Immature natural killer cell (primary cell): ENCODE data around the gene CCT2. TPM values are rescaled to one million over a fixed set of nuclear protein-coding genes. Genes with fewer than 3 reads are reported as not detected.

Experiments
- DNase-seq, 3 donors: peaks; one replicate each; pipeline ENCODE4 v3.0.0; 2022; ENCODE audit warnings: mixed read lengths in 1 of 3
- H3K27ac Mint-ChIP-seq, 6 donors: one replicate each; pipeline ENCODE4 v1.8.0; 2020; ENCODE audit warnings: mixed read lengths in 6 of 6, mild to moderate bottlenecking in 5 of 6, inconsistent platforms in 4 of 6, moderate library complexity in 3 of 6
- H3K27me3 Mint-ChIP-seq, 3 donors: one replicate each; pipeline ENCODE4 v1.8.0; 2020 to 2021; ENCODE audit warnings: low read depth in 3 of 3, mild to moderate bottlenecking in 3 of 3, mixed read lengths in 3 of 3, moderate library complexity in 3 of 3, inconsistent platforms in 1 of 3
- H3K36me3 Mint-ChIP-seq, 3 donors: one replicate each; pipeline ENCODE4 v1.8.0; 2020; ENCODE audit warnings: mixed read lengths in 3 of 3, inconsistent platforms in 2 of 3, mild to moderate bottlenecking in 2 of 3
- H3K4me1 Mint-ChIP-seq, 2 donors: one replicate each; pipeline ENCODE4 v1.8.0; 2020; ENCODE audit warnings: inconsistent platforms in 2 of 2, mild to moderate bottlenecking in 2 of 2, mixed read lengths in 2 of 2, moderate library complexity in 1 of 2
- H3K4me3 Mint-ChIP-seq, 5 donors: one replicate each; pipeline ENCODE4 v1.8.0; 2020; ENCODE audit warnings: mild to moderate bottlenecking in 5 of 5, mixed read lengths in 5 of 5, inconsistent platforms in 3 of 5, moderate library complexity in 3 of 5
- H3K9me3 Mint-ChIP-seq, 6 donors: one replicate each; pipeline ENCODE4 v1.8.0; 2020; ENCODE audit warnings: mild to moderate bottlenecking in 6 of 6, mixed read lengths in 6 of 6, inconsistent platforms in 4 of 6, moderate library complexity in 3 of 6
- polyA plus RNA-seq, 3 donors: library from polyadenylated mRNA; unstranded; fragments of 300-500 nt; fragmentation: Illumina TruSeq; gene quantifications; one replicate each; pipeline ENCODE4 v1.2.3, GENCODE V29; 2021

The CCT2 gene
- 100 to 1,000 TPM; 129 to 201 (median 142) TPM for polyA plus RNA-seq

DNA sequence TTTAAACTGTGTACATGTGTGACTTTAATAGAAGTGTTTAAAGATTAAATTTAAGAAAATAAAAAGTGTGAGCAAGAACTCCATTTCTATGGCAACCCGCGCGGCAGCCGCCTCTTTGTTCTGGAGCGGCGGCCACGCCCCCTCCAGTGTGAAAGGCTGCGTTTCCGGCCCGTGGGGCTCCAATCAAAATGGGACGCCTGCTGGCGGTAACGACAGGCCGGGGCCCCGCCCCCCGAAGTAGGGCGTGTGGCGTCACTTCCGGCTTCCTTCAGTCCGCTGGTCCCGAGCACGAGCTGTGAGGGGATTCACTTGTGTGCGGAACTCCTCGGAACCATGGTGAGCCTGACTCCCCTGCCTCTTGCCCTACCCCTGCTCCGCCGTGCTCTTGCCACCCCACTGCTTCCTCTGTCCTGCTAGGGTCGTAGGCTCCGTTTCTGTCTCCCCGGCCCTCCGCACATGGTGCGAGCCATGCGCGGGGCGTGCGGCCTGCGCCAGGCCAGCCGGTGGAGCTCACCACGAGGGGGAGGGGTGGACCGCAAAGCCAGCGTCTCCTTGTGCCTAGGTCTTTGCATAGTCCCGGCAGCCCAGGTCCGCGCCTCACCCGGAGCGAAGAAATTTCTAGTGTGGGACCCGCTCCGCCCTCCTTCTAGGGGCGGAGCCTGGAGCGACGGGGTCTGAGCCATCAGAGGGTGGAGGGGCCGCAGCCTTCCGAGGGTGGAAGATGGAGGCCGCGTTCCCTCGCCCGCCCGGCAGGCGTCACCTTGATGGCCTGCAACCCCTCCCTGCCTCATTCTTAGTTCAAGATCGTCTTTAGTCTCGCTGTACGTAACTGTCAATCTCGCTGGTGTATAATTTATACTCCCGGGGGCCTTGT lies at the start of gene CCT2:
Gene CCT2 (plus strand): TSS at position 271 of the 874 bp plus-strand sequence. CDS start 63 bp downstream, at position 334.
- Mint-ChIP-seq H3K9me3 (no peaks in the 10 kb centered on the region), H3K4me1 (peaks cover 12 to 15% of the 10 kb centered on the region in 2 donors), H3K36me3 (peaks cover 4 to 16% (median 15%) of the 10 kb centered on the region in 3 donors), H3K27me3 (peaks cover 7 to 11% (median 9%) of the 10 kb centered on the region in 3 donors), H3K4me3 (peak within 1 kb of the TSS; percentile 89 to 97 (median 95)), H3K27ac (peak within 1 kb of the TSS; percentile 91 to 95 (median 94))
- peak; percentile 93 to 95 (median 95) for DNase-seq

DNA sequence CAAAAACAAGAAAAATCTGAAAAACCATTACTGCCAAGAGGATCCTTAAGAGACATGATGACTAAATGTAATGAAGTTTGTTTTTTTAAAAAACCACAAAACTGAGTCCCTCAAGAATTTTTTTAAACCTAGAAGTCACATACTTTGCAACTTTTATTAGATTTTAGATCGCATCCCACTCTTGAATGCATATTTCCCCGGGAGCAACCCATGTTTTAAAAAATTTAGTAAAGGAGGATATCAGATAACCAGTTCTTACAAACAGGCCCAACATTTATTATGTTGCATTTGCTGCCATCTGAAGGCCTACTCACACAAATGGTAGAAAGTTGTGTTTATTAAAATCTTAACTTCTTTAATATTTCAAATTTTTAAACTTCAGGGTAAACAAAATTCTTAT lies 44.3 kb upstream of the CCT2 start:
- Mint-ChIP-seq H3K36me3 (peaks cover 10 to 15% (median 11%) of the 10 kb centered on the region in 3 donors), H3K27me3 (peaks cover 0 to 1% (median 0%) of the 10 kb centered on the region in 3 donors), H3K4me3 (no peak overlapping the region), H3K9me3 (peaks cover 2 to 10% (median 6%) of the 10 kb centered on the region in 6 donors), H3K4me1 (peaks cover 3 to 13% of the 10 kb centered on the region in 2 donors), H3K27ac (no peak overlapping the region)
- DNase-seq: no peak

DNA sequence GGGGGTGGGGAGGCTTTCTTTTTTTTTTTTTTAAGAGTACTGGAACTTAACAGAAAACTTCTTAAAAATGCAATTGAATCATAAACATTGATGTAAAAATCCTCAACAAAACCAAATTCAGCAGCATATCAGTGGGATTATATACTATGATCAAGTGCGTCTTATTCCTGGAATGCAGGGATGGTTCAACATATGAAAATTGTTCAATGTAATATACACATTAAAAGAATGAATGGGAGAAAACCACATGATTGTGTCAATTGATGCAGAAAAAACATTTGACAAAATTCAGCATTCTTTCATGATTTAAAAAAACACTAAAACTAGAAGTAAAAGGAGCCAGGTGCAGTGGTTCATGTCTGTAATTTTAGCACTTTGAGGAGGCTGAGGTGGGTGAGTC lies 41.2 kb upstream of the CCT2 start:
- peaks cover 10 to 15% (median 11%) of the 10 kb centered on the region in 3 donors for H3K36me3 Mint-ChIP-seq
- peaks cover 0 to 2% (median 1%) of the 10 kb centered on the region in 3 donors for H3K27me3 Mint-ChIP-seq
- DNase-seq: no peak
- no peak overlapping the region for H3K27ac Mint-ChIP-seq
- H3K9me3 Mint-ChIP-seq: peaks cover 2 to 10% (median 6%) of the 10 kb centered on the region in 6 donors
- H3K4me3 Mint-ChIP-seq: no peak overlapping the region
- H3K4me1 Mint-ChIP-seq: peaks cover 0 to 1% of the 10 kb centered on the region in 2 donors

DNA sequence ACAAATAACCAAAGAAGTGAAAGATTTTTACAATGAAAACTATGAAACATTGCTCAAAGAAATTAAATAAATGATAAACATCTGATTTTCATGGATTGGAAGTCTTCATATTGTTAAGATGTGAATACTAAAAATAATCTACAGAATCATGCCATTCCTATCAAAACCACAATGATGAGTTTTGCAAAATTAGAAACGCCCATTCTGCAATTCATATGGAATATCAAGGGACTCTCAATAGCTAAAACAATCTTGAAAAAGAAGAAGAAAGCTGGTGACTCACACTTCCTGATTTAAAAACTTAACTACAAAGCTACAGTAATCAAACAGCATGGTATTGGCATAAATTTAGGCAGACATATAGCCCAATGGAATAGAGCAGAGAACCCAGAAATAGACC lies 40.2 kb upstream of the CCT2 start:
- no peak overlapping the region for H3K27ac Mint-ChIP-seq
- no peak overlapping the region for H3K4me3 Mint-ChIP-seq

DNA sequence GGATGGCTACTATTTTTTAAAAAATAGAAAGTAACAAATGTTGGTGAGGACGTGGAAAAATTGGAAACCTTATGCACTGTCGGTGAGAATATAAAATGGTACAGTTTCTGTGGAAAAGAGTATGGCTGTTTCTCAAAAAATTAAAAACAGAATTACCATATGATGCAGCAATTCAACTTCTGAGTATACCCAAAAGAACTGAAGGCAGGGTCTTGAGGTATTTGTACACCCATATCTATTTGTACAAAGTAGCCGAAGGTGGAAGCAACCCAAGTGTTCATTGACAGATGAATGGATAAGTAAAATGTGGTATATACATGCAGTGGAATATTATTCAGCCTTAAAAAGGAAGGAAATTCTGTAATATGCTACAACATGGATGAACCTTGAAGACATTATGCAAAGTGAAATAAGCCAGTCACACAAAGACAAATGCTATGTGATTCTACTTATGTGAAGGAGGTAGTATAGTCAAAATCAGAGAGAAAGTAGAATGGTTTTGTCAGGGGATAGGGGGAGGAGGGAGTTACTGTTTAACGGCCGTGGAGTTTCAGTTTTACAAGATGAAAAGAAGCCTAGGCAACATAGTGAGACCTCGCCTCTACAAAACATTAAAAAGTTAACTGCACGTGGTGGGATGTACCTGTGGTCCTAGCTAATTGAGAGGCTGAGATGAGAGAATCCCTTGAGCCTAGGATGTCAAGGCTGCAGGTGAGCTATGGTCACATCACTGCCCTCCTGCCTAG lies 38.4 kb upstream of the CCT2 start:
- peaks cover 0 to 2% (median 1%) of the 10 kb centered on the region in 3 donors for H3K27me3 Mint-ChIP-seq
- no peak overlapping the region for H3K27ac Mint-ChIP-seq
- peaks cover 2 to 10% (median 6%) of the 10 kb centered on the region in 6 donors for H3K9me3 Mint-ChIP-seq
- no peak for DNase-seq
- H3K4me1 Mint-ChIP-seq: peaks cover 0 to 1% of the 10 kb centered on the region in 2 donors
- H3K4me3 Mint-ChIP-seq: no peak overlapping the region
- peaks cover 8 to 16% (median 11%) of the 10 kb centered on the region in 3 donors for H3K36me3 Mint-ChIP-seq

More for the DNA sequence above, 40.2 kb upstream of the CCT2 start:
- Mint-ChIP-seq H3K27me3 (peaks cover 0 to 2% (median 1%) of the 10 kb centered on the region in 3 donors), H3K4me1 (peaks cover 0 to 1% of the 10 kb centered on the region in 2 donors), H3K9me3 (peaks cover 2 to 10% (median 6%) of the 10 kb centered on the region in 6 donors), H3K36me3 (peaks cover 11 to 16% (median 15%) of the 10 kb centered on the region in 3 donors)
- no peak for DNase-seq

DNA sequence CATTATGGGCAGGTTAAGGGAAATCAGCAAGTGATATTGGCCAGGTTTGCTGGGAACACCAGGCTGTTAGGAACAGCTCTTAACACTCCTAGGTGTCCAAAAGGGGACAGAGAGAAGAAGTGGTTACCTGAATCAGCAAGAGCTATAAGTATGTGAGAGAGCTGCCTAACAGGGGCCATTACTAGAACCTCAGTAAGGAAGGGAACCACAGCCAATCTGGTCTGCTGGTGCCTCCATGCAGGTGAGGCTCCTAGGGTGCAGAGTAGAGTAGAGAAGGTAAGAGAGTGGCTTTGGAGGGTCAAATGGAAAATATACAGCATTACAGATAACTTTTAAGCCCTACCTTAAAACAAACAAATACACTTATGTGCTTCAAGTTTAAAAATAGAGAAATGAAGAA lies 36.6 kb upstream of the CCT2 start:
- no peak overlapping the region for H3K4me3 Mint-ChIP-seq
- DNase-seq: no peak
- H3K4me1 Mint-ChIP-seq: no peaks in the 10 kb centered on the region
- peaks cover under 1 to 4% (median 2%) of the 10 kb centered on the region in 6 donors for H3K9me3 Mint-ChIP-seq
- H3K27ac Mint-ChIP-seq: peak overlapping the region in 2 of 6 donors; percentile 38 to 41
- peaks cover 0 to 2% (median 1%) of the 10 kb centered on the region in 3 donors for H3K27me3 Mint-ChIP-seq
- peaks cover 2 to 10% (median 5%) of the 10 kb centered on the region in 3 donors for H3K36me3 Mint-ChIP-seq

DNA sequence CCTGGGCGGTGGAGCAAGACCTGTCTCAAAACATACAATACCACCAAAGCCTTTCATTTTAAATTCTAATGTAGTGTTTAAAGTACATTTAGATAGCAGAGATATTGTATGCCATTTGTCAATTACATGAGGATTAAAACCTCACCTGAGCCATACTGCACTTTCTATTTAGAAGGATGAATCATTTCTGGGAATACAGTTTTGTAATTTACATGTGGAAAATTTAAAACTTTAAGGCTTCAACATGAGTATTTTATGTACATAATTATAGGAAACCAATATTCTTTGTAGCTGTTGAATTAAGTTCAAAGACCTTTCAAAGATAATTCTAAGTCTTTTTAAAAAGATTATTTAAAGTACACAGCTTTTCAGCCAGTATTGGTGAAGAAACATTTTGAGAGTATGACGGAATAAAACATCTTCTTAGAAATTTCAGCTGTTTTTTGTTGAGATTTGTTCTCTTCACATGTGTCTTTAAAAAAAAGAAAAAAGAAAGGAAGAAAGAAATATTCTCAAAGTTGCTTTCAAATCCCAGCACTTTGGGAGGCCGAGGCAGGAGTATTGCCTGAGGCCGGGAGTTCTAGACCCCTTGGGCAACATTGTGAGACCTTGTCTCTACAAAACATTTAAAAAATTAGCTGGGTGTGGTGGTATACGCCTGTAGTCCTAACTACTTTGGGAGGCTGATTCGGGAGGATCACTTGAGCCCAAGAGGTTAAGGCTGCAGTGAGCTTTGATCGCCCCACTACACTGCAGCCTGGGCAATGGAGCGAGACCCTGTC lies 34.5 kb upstream of the CCT2 start:
- no peak overlapping the region for H3K27ac Mint-ChIP-seq
- peaks cover 0 to 2% (median 1%) of the 10 kb centered on the region in 3 donors for H3K27me3 Mint-ChIP-seq
- no peak overlapping the region for H3K4me3 Mint-ChIP-seq
- peaks cover 0 to under 1% (median 0%) of the 10 kb centered on the region in 6 donors for H3K9me3 Mint-ChIP-seq
- peaks cover 0 to 8% (median 0%) of the 10 kb centered on the region in 3 donors for H3K36me3 Mint-ChIP-seq
- H3K4me1 Mint-ChIP-seq: no peaks in the 10 kb centered on the region
- DNase-seq: no peak

DNA sequence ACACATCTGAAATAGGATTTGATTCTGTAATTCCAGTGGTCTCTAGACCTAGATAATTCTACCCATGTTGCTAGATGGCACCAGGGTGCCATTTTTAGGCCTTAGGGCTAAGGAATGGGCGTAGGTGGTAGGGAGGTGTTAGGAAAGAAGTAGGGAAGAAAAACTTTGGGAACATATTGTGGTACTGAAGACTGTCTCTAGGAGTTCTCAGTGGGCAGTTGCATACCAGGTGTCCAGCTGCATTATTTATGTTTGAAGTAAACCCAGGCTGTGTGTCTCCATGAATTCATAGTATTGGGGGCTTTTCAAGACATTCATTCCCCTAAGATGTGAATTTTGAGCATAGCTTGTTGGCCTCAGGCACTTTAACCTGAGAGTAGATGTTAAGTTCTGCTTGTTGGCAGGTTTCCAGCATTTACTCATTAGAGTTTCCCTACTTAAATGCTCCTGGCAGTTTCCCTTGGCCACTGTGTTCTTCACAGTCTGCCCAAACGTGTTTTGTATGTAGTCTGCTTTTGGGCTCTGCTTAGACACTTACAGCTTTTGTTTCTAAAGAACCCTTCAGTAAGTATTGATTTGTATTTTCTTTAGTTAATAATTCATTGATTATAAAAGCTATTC lies 31.5 kb upstream of the CCT2 start:
- H3K4me1 Mint-ChIP-seq: no peaks in the 10 kb centered on the region
- H3K9me3 Mint-ChIP-seq: no peaks in the 10 kb centered on the region
- H3K27ac Mint-ChIP-seq: peak overlapping the region in 1 of 6 donors; percentile 50
- DNase-seq: no peak
- peaks cover 0 to under 1% (median 0%) of the 10 kb centered on the region in 3 donors for H3K27me3 Mint-ChIP-seq
- no peak overlapping the region for H3K4me3 Mint-ChIP-seq
- peaks cover 0 to 6% (median 0%) of the 10 kb centered on the region in 3 donors for H3K36me3 Mint-ChIP-seq

DNA sequence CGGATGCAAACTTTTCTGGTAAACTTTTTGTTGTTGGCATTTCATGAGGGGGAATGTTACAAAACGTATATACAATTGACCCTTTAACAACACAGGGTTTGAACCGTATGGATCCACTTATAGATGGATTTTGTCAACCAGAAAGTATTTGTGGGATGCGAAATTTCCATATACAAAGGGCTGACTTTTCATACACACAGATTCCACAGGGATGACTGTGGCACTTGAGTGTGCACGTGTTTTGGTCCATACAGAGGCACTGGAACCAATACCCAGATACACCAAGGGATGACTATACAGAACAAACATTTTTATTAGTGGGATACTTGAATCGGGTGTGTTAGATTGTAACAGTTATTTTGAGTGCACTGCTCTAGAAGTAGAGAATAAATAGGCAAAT lies 29.8 kb upstream of the CCT2 start:
- Mint-ChIP-seq H3K9me3 (no peaks in the 10 kb centered on the region), H3K36me3 (no peaks in the 10 kb centered on the region), H3K27me3 (no peaks in the 10 kb centered on the region), H3K4me1 (no peaks in the 10 kb centered on the region), H3K4me3 (no peak overlapping the region), H3K27ac (no peak overlapping the region)
- no peak for DNase-seq

DNA sequence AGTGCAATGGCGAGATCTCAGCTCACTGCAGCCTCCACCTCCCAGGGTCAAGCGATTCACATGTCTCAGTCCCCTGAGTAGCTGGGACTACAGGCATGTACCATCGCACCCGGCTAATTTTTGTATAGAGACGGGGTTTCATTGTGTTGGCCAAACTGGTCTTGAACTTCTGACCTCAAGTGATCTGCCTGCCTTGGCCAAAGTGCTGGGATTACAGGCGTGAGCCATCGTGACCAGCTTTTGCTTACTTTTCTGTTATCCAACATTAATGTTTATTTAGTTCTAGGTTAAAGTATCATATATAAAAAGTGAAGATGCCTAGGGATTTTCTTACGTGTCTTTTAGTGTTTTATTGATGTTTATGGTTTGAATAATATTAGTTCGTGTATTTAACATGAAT lies 28.9 kb upstream of the CCT2 start:
- no peak for DNase-seq
- no peaks in the 10 kb centered on the region for H3K9me3 Mint-ChIP-seq
- no peaks in the 10 kb centered on the region for H3K27me3 Mint-ChIP-seq
- H3K27ac Mint-ChIP-seq: no peak overlapping the region
- no peak overlapping the region for H3K4me3 Mint-ChIP-seq
- no peaks in the 10 kb centered on the region for H3K36me3 Mint-ChIP-seq
- H3K4me1 Mint-ChIP-seq: peaks cover 0 to 5% of the 10 kb centered on the region in 2 donors

DNA sequence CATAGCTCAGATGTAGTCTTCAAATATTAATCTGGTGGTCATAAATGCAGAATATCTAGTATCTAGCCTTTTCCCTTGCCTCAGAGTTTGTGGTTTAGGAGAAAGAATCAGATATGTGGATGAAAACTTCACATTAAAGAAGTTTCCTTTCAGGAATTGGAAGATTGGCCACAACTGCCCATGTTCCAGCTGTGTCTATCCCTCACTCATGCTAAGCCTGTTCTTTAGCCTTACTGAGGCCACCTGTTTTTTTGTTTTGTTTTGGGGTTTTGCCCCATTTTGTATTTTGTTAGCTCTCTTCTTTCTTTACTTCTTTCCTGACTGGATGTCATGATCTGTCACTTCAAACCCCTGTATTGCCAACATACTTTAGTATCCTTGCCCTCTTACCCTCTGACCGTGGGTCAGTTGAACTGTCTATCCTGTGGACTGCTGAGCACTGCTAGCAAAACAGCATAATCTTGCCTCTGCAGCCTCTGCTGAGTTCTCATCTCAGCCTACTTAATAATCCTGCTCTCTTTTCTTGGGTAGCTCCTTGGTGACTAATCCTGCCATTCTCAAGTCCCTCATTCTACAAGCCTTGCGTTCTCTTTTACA lies 22.0 kb upstream of the CCT2 start:
- Mint-ChIP-seq H3K36me3 (peaks cover 0 to 4% (median 0%) of the 10 kb centered on the region in 3 donors), H3K9me3 (no peaks in the 10 kb centered on the region), H3K27ac (no peak overlapping the region), H3K27me3 (no peaks in the 10 kb centered on the region), H3K4me1 (peaks cover 0 to 5% of the 10 kb centered on the region in 2 donors), H3K4me3 (no peak overlapping the region)
- DNase-seq: no peak

DNA sequence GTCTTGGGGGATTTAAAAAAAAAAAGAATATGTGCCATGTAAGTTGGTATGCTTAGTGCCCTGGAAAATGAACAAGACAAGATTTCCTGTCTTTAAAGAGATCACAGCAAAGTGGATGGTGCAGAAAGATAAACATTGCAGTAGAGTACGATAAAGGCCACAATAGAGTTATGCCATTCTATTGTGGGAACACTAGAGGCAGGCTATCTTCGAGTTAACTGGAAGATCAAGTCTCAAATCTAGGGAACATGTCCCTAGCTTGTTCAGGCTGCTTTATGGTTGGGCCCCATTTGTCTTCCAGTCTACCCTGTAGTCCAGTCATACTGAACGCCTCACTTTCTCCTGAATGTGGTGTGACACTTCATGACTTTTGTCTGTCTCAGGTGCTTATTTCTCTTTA lies 18.7 kb upstream of the CCT2 start:
- H3K27ac Mint-ChIP-seq: peak overlapping the region in 1 of 6 donors; percentile 4
- H3K4me3 Mint-ChIP-seq: no peak overlapping the region
- no peak for DNase-seq
- peaks cover 0 to 1% (median 0%) of the 10 kb centered on the region in 3 donors for H3K27me3 Mint-ChIP-seq
- H3K9me3 Mint-ChIP-seq: no peaks in the 10 kb centered on the region
- peaks cover 4 to 7% (median 4%) of the 10 kb centered on the region in 3 donors for H3K36me3 Mint-ChIP-seq
- H3K4me1 Mint-ChIP-seq: no peaks in the 10 kb centered on the region
